HG03280 (cell line): ENCODE measurements around the gene TRIM38.
"Not testable (repeated sequence)": the region's sequence is repeated elsewhere in the genome, so short reads cannot be mapped to it uniquely, and the experiment has no call there.

Source experiments
- ATAC-seq: cut with Tn5 transposase; IDR thresholded peaks from one replicate; pipeline ENCODE4 v1.9.1; 2021; ENCODE audit warnings: mild to moderate bottlenecking, moderate library complexity; ENCODE audit not compliant: unreplicated experiment

Gene TRIM38

DNA sequence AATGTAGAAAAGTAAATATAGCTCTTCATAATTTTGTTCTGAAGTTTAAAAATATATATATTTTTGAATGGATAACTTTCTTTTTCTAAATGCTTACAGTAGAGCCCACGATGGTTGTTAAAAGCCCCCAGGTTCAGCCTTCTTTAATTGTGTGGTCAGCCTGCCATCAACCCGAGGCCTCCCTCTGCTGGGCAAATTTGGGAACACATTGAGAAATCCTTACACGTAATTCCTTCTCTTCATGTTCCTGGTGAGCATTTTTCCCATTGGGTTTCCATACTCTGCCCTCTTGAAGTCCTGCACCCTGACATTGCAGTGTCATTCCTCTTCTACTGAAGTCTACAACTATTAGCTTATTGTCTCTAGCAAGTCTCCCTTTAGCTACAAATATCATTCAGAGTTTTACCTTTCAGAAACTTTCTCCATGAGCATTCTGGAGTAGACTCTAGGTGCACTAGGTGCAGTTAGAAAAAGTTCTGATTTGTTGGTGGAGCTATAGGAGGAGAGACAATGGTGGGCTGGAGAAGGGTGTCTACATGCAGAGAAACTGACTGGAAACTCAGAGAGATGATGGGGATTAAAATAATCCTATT, 40.6 kb downstream of the TRIM38 start:
- no peak for ATAC-seq

DNA sequence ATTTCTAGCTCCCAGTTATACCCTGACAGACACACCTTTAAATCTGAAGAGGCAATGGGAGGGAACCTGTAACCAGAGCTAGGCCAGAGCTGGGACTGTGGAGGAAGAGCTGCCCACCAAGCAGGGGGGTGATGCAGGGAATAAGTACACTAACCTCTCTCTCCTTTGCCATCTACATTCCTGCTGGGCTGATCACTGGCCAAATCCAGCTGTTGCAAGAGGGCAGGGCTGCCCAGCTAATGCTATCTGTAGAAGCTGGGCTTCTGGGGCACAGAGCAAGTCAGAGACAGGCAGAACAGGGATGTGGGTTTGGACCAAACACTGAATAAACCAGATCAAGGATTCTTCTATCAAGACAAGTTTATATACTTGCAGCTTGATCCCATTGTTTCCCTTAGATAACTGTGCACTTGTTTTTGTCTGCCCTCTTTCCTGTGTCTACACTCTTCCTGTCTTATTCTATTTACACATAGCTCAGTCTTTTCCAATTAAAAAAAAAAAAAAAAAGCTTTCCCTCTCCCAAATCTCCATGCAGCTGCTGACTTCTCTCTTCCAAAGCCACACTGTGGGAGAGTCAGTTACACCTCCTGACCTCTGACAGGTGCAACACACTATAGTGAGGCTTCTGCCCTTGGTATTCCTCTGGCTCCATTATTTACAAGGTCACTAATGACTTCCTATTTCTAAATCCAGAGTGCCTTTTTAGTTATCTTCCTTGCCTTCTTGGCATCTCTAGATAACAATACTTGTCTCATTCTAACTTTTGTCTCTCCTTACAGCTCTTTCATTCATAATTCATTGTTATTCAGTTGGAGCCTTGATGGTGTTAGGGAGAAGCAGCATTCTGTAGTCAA, 43.7 kb downstream of the TRIM38 start:
- no peak for ATAC-seq

DNA sequence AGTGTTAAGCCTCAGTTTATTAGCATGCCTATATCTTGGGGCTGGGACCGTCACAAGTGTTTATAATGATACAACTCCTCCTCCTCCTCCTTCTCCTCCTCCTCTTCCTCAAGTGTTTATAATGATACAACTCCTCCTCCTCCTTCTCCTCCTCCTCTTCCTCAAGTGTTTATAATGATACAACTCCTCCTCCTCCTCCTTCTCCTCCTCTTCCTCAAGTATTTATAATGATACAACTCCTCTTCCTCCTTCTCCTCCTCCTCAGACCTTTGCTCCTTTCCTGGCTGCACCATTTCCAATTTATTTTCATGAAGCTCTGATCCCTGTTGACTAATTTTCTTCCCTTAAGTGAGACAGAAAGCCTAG, 44.3 kb downstream of the TRIM38 start:
- ATAC-seq = not testable (repeated sequence)

DNA sequence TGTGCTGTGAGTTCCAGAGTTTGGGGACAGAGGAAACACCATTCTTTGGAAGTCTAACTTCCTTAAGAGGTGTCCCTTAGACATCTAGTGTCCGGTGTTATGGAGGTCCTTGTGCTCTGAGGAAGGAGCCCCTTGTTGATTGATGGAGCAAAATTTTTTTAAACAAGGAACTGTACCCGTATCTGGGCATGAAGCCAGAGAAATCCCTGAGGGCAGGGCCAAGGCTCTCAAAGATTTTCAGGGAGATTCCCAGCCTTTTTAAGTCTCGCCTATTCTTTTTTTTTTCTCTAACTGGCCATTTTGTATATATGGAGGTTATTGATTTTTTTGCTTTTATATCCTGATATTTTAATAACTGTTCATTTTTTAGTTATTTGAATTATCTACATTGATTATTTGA, 45.9 kb downstream of the TRIM38 start:
- ATAC-seq = no peak

DNA sequence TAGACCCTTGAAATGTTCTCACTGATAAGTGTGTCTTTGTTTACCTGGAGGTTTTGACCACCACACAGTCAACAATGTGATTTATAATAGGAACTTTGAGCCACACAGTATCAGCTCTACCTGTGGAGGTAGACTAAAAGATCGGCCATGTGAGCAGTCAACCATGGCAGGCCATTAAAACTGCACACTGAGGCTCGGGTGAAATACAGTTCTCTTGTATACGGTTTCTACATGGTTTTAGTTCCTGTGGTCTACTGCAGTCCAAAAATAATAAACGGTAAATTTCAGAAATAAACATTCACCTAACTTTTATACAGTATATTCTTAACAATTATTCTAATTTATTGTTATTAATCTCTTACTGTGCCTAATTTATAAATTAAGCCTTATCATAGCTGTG, 47.2 kb downstream of the TRIM38 start:
- no peak for ATAC-seq

DNA sequence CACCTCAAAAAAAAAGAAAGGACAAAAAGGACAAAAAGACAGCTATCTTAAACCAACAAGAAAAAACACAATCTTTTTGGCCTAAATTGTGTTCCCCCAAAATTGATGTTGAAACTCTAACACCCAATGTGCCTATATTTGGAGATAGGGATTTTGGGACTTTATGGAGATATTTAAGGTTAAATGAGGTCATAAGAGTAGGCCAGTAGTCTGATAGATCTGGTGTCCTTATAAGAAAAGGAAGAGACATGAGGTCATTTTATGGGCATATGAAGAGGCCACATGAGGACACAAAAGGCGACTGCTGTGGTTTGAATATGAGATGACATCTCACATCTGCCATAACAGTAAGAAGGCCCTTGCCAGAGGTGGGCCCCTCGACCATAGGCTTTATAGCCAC, 49.5 kb downstream of the TRIM38 start:
- ATAC-seq = no peak

DNA sequence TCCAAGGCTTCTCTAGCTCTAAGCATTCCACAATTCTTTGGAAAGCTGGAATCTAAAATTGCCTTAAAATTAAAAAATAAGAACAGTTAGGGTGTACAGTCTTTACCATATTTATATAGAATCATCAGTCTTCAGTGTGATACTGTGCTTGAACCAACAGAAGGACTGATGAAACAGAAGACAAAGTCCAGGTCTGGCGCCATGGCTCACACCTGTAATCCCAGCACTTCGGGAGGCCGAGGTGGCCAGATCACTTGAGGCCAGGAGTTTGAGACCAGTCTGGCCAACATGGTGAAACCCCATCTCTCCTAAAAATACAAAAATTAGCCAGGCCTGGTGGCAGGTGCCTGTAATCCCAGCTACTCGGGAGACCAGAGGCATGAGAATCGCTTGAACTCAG, 51.8 kb downstream of the TRIM38 start:
- not testable (repeated sequence) for ATAC-seq

DNA sequence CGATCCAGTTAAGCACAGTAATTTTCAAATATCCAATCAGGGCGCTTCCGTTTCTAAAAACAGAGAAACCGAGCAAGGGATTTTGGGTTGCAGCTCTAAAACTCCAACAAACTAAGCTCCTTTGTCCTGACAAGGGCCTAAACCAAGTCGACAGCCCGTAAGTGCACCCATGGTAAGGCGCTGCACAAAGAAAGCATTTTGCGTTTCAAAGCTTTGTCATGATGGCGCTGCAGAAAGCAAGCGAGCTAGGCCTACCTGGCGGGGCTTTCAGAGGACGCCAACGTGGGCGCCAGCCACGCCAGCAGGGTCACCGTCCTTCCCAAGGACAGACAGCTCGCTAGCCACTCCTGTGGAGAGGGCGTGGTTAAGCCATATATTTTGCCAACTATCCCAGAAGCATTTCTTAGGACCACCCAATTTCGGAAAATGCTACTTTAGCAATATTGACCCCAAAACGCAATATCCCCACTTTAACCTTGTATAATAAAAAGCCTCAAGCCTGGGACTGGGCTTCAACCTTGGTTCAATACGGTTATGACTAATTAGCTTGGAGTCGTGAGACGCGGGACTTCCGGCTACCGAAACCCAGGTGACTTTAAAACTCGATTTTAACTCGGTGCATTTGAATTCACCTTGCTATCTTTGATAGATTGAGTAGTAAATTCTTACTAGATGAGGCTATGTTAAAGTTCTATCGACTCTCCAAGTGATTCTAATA, 53.8 kb downstream of the TRIM38 start:
- ATAC-seq = no peak

DNA sequence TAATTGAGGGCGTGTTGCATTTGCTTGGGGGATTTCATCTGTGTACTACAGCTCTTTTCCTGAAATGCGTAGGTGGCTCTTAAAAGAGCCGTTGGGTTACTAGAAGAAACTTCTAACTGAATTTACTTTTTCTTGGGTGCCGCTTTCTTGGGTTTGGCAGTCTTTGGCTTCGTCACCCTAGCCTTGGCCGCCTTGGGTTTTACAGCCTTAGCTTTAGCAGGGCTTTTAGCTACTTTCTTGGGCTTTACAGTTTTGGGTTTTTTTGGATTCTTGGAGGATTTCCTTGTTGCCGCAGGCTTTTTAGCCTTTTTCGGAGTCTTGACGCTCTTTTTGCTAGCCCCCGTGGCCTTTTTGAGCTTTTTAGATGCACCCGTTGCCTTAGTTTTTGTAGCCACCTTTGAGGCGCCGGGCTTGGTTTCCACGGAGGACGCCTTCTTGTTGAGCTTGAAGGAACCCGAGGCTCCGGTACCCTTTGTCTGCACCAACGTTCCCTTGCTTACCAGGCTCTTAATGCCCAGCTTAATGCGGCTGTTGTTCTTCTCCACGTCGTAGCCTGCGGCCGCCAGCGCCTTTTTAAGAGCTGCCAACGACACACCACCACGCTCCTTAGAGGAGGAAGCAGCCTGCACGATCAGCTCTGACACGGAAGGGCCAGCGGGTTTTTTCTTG, 54.5 kb downstream of the TRIM38 start:
- ATAC-seq = no peak

DNA sequence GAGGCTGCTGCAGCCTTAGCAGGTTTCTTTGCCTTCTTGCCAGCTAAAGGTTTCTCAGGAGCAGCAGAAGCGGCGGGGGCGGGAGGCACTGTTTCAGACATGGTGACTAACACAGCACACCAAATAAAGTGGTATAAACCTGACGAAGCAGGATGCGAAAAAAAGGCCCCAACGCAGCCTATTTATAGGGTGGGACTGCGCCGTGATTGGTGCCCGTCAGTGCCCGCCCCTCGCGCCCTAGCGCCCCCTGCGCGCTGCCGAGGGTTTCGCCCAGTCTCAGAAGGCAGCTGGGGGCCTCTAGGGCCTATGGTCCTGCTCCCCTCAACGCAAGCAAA, 55.0 kb downstream of the TRIM38 start:
- no peak for ATAC-seq

DNA sequence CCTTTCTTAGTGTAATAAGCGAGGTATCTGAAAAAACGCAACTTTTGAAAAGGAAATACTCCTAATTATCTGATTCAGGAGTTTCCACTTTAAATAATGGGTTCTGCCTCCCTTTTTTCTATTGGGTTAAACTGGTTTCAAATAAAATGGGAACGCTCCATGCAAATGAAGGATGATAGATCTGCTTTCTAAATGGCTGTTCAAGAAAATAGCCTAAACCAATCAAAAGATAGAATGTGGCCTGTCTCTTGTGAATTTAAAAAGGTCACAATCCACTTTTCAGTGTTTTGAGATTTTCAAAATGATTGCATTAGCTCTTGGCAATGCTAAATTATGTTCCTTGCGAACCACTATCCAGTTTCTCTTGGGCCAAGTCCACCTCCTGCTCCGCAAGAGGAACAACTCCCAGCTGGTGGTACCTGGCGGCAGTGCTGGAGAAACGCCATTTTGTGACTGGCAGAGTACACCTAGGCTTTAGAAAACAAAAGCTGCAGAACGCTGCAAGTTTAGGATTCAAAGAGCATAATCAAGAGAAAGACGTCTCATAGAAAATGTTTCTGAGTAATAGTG, 56.7 kb downstream of the TRIM38 start:
- ATAC-seq = no peak

DNA sequence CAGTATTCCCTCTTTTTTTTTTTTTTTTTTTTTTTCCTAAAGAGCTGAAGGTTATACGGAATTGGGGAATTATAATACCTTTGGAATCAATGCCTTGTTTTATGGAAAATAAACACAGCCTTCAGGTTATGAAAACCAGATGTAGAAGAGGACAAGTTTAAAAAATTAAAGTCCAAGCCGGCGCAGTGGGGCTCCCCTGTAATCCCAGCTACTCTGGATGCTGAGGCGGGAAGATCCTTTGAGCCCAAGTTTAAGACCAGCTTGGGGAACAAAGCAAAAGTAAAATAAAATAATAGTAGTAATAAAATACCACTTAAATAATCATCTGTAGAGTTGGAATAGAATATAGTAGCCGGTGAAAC, 57.3 kb downstream of the TRIM38 start:
- ATAC-seq = no peak

DNA sequence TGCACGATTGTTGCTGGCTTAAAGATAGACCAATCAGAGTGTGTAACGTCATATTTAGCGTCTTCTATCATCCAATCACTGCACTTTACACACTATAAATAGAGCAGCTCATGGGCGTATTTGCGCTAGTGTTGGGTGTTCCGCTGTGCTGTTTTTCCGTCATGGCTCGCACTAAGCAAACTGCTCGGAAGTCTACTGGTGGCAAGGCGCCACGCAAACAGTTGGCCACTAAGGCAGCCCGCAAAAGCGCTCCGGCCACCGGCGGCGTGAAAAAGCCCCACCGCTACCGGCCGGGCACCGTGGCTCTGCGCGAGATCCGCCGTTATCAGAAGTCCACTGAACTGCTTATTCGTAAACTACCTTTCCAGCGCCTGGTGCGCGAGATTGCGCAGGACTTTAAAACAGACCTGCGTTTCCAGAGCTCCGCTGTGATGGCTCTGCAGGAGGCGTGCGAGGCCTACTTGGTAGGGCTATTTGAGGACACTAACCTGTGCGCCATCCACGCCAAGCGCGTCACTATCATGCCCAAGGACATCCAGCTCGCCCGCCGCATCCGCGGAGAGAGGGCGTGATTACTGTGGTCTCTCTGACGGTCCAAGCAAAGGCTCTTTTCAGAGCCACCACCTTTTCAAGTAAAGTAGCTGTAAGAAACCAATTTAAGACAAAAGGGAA, 57.9 kb downstream of the TRIM38 start:
- ATAC-seq = peak; percentile 43

DNA sequence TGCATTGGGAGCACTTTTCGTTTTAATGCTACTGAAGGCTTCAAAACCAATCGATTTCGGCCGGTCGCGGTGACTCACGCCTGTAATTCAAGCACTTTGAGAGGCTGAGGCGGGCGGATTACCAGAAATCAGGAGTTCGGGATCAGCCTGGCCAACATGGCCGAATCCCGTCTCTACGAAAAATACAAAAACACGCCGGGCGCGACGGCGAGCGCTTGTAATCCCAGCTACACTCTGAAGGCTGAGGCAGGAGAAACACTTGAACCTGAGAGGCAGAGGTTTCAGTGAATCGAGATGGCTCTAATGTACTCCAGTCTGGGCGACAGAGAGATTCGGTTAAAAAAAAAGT, 58.4 kb downstream of the TRIM38 start:
- peak; percentile 13 for ATAC-seq

DNA sequence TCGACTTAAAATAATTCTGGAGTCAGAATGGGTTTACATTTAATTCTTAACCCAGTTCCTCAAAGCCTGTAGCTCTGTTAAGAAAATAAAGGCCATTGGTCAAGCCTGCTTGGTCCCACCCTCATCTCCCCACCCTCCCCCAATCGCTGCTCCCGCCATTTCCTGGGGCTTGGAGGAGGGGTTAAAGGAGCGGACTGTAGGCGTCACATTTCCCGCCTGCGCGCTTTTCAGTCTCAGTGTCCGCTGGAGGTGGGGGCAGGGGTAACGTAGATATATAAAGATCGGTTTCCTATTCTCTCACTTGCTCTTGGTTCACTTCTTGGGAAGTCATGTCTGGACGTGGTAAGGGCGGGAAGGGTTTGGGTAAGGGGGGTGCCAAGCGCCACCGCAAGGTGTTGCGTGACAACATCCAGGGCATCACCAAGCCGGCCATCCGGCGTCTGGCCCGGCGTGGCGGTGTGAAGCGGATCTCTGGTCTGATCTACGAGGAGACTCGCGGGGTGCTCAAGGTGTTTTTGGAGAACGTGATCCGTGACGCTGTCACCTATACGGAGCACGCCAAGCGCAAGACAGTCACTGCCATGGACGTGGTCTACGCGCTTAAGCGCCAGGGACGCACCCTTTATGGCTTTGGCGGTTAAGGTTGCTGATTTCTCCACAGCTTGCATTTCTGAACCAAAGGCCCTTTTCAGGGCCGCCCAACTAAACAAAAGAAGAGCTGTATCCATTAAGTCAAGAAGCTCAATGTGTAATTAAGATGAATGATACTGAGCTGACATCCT, 58.9 kb downstream of the TRIM38 start:
- peak; percentile 60 for ATAC-seq

DNA sequence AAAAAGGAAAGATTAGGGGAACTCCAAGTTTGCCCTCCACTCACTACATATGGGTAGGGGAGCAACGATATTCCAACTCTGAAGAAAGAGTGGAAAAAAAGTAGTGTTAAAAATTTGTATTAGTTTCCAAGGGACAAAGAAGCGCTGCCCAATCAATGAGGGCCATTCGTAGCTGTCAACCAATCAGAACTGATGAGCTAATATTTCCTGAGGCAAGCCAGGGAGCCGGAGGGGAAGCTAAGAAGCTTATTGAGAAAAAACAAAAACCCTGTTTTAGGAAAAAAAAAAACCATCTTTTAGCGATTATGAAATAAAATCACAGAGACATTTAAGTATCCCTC, 59.5 kb downstream of the TRIM38 start:
- no peak for ATAC-seq

DNA sequence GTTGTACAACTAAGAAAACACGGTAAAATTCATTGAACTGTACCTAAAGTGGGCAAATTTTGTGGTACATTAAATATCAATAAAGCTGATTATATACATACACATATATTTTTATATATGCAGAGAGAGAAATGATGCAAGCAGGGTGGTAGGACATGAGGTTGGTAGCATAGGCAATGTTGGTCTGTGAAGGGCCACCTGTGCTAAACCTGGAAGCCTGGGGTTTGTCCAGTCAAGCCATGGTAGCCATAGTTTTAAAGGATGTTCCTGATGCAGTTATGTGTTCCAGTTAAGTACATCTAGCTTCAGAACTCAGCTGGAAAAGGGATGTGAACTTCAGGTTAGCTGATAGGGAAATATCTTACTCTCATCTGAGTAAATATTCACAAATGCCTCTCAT, 60.1 kb downstream of the TRIM38 start:
- ATAC-seq = no peak

DNA sequence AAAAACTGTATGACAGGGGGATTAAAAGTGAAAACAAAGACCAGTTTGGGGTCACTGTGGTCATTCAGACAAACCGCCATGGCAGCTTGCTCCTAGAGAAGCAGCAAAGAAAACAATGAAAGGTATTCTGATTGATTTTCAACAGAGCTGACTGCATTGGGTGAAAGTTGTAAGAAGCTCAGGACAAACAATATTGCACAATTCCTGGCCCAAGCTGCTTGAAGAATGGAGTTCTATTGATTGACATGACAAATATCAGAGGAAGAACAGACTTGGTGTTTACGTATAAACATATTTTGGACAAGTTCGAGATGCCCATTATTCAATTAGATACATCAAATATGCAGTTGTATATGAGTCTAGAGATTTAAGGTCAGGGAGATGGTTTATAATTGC, 62.0 kb downstream of the TRIM38 start:
- ATAC-seq = no peak

DNA sequence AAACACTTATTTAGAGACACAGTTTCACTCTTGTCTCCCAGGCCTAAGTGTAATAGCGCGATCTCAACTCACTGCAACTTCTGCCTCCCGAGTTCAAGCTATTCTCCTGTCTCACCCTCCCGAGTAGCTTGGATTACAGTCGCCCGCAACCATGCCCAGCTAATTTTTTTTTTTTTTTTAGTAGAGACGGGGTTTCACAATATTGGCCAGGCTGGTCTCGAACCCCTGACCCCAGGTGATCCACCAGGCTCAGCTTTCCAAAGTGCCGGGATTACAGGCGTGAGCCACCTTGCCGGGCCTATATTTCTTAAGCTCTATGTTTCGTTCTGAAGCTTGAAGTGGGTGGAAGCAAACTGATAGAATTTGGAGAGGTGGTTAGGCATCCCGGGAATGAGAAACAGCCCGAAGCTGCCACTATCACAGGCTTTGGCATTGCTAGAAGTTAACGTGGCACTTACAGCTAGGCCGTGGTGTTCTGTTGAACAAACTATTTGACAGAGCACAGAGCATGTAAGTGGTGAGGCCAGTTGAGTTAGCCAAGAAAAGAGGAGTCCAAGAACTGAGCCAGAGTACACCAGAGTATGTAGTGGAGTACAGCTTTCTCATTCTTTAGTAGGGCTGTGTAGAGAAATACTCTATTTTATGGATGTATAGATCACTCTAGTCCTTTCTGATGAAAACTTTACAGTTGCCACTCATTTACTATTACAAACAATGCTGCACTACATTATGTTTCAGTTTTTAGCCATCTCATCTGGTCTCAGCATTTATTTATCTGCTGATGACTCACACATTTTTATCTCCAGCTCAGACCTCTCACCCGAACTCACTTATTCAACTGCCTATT, 62.7 kb downstream of the TRIM38 start:
- ATAC-seq = no peak
